MCF 10A (cell line): ENCODE measurements around the gene MDN1. TPM values are rescaled to one million over a fixed set of nuclear protein-coding genes. Genes with fewer than 3 reads are reported as not detected.
A peak's percentile ranks its signal among the peaks of the same experiment; 100 is the strongest.

Experiments used
- Bru-seq: library from RNA; stranded (reverse); fragments of 400-500 nt; gene quantifications from one replicate; lab custom pipeline; 2021; lab: Mats Ljungman, UMichigan
- BruChase-seq, 2 experiments: library from RNA; stranded (reverse); fragments of 400-500 nt; gene quantifications; one replicate each; lab custom pipeline; 2021; lab: Mats Ljungman, UMichigan
- BruUV-seq: library from RNA; stranded (reverse); fragments of 400-500 nt; replicated peaks from 2 replicates; lab custom pipeline; 2021; lab: Mats Ljungman, UMichigan
- CTCF ChIA-PET: fragments of 300-600 bp; sonication (Branson Sonifier 250); formaldehyde crosslinking; extraction: SDS; loops from one replicate; lab custom pipeline; 2021; ENCODE audit warnings: antibody characterized with exemption, inconsistent platforms; lab: Yijun Ruan, JAX
- POLR2A ChIA-PET: fragments of 300-600, 350-650 bp; sonication (Branson Sonifier 250); formaldehyde crosslinking; extraction: SDS; loops from one replicate; lab custom pipeline; 2020; ENCODE audit warnings: antibody characterized with exemption, inconsistent platforms; lab: Yijun Ruan, JAX
- DNase-seq: peaks from one replicate; pipeline ENCODE4 v3.0.0-alpha.2; 2018; ENCODE audit not compliant: unreplicated experiment
- H3K27ac Mint-ChIP-seq: one replicate; pipeline ENCODE4 v1.8.0; 2022; ENCODE audit warnings: mild to moderate bottlenecking, low read depth, mixed read lengths; ENCODE audit not compliant: unreplicated experiment
- H3K27me3 Mint-ChIP-seq: one replicate; pipeline ENCODE4 v1.8.0; 2022; ENCODE audit warnings: mixed read lengths; ENCODE audit not compliant: insufficient read depth, unreplicated experiment
- H3K36me3 Mint-ChIP-seq: one replicate; pipeline ENCODE4 v1.8.0; 2022; ENCODE audit warnings: mild to moderate bottlenecking, moderate library complexity, mixed read lengths; ENCODE audit not compliant: insufficient read depth, unreplicated experiment
- H3K4me1 Mint-ChIP-seq: one replicate; pipeline ENCODE4 v1.8.0; 2022; ENCODE audit warnings: mixed read lengths; ENCODE audit not compliant: insufficient read depth, unreplicated experiment
- H3K4me3 Mint-ChIP-seq: one replicate; pipeline ENCODE4 v1.8.0; 2022; ENCODE audit warnings: mild to moderate bottlenecking, moderate library complexity, mixed read lengths; ENCODE audit not compliant: unreplicated experiment
- H3K9me3 Mint-ChIP-seq: one replicate; pipeline ENCODE4 v1.8.0; 2022; ENCODE audit warnings: mixed read lengths; ENCODE audit not compliant: unreplicated experiment
- intact Hi-C: fragments of 100-400 bp; cut with micrococcal nuclease; formaldehyde crosslinking; loops from 2 replicates; pipeline ENCODE4 v1.14.1; 2022
- long read RNA-seq: library from polyadenylated mRNA; stranded (forward); transcript quantifications from one replicate; pipeline ENCODE4 v2.0.0, GENCODE V29; 2022
- total RNA-seq: library from RNA; stranded (reverse); gene quantifications from 2 replicates; pipeline ENCODE4 v1.2.3, GENCODE V29; 2022
- TF ChIP-seq, protein P1 (sequence below): fragments of 200-600 bp; IDR thresholded peaks from one replicate; pipeline ENCODE4 v1.8.0; 2022; ENCODE audit warnings: antibody characterized with exemption, mild to moderate bottlenecking; ENCODE audit not compliant: unreplicated experiment

The MDN1 gene, protein sequence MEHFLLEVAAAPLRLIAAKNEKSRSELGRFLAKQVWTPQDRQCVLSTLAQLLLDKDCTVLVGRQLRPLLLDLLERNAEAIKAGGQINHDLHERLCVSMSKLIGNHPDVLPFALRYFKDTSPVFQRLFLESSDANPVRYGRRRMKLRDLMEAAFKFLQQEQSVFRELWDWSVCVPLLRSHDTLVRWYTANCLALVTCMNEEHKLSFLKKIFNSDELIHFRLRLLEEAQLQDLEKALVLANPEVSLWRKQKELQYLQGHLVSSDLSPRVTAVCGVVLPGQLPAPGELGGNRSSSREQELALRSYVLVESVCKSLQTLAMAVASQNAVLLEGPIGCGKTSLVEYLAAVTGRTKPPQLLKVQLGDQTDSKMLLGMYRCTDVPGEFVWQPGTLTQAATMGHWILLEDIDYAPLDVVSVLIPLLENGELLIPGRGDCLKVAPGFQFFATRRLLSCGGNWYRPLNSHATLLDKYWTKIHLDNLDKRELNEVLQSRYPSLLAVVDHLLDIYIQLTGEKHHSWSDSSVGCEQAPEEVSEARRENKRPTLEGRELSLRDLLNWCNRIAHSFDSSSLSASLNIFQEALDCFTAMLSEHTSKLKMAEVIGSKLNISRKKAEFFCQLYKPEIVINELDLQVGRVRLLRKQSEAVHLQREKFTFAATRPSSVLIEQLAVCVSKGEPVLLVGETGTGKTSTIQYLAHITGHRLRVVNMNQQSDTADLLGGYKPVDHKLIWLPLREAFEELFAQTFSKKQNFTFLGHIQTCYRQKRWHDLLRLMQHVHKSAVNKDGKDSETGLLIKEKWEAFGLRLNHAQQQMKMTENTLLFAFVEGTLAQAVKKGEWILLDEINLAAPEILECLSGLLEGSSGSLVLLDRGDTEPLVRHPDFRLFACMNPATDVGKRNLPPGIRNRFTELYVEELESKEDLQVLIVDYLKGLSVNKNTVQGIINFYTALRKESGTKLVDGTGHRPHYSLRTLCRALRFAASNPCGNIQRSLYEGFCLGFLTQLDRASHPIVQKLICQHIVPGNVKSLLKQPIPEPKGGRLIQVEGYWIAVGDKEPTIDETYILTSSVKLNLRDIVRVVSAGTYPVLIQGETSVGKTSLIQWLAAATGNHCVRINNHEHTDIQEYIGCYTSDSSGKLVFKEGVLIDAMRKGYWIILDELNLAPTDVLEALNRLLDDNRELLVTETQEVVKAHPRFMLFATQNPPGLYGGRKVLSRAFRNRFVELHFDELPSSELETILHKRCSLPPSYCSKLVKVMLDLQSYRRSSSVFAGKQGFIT (N-terminal part only)
- total RNA-seq (31.1 and 39.2 TPM in 2 replicates), Bru-seq, nascent RNA (percentile 80 among the genes with signal in this experiment), BruChase-seq, experiment 1, labeled RNA remaining after a 6-hour chase (percentile 80 among the genes with signal in this experiment), BruChase-seq, experiment 2, labeled RNA remaining after a 2-hour chase (percentile 76 among the genes with signal in this experiment)
- long read RNA-seq, partial matches to known transcripts, result 8 of 17 reads
- long read RNA-seq, other reads (novel, unspliced or antisense), result 9 of 17 reads

DNA sequence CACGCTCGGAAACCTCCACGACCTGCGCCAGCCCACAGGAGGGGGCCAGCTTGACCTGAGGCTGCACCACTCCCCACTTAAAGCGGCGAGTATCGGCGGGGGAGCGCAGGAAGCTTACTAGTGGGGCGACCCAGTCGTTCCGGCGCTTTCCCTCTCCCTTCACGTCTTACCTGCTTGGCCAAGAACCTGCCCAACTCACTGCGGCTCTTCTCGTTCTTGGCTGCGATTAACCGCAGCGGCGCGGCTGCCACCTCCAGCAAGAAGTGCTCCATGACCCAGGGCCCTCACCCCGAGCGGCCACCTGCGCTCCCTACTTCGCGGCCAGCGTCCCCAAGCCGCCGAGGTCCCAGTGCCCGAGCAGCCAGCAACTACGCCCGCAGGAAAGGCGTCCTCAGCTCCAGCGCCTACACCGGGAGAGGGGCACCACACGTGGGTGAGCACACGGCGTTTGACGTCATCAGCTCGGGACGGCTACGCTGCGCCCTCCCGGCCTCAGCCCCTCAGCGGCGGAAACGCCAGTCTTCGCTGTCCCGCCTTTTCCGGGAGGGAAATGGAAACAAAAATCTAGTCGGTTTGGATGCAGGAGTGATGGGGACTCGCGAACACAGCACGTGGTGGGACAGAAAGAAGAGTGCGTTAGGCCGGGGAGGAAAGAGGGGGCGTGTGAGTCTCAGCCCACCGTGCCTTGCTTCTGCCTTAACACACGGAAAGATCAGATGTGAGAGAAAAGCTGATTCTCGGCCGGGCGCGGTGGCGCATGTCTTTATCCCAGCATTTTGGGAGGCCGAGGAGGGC, at the start of gene MDN1:
Gene MDN1 (minus strand): TSS at position 459 of the 795 bp plus-strand sequence. CDS start 187 bp downstream, at position 272.
- POLR2A ChIA-PET, result interaction anchor here (0.6 to 3.8 kb wide), 14 partner anchors 10 to 856 kb away, joined by 3 to 131 read pairs (median 3); partner anchors contain the start of genes CASP8AP2, LYRM2 and RNGTT
- no peaks in the 10 kb centered on the region for H3K9me3 Mint-ChIP-seq
- H3K27me3 Mint-ChIP-seq, result no peaks in the 10 kb centered on the region
- DNase-seq, result peak; percentile 93
- CTCF ChIA-PET, result interaction anchor here (0.7 to 2.6 kb wide), 3 partner anchors 10 to 784 kb away, joined by 3 to 12 read pairs (median 3); partner anchors contain the start of gene CASP8AP2
- TF ChIP-seq, protein P1, sequence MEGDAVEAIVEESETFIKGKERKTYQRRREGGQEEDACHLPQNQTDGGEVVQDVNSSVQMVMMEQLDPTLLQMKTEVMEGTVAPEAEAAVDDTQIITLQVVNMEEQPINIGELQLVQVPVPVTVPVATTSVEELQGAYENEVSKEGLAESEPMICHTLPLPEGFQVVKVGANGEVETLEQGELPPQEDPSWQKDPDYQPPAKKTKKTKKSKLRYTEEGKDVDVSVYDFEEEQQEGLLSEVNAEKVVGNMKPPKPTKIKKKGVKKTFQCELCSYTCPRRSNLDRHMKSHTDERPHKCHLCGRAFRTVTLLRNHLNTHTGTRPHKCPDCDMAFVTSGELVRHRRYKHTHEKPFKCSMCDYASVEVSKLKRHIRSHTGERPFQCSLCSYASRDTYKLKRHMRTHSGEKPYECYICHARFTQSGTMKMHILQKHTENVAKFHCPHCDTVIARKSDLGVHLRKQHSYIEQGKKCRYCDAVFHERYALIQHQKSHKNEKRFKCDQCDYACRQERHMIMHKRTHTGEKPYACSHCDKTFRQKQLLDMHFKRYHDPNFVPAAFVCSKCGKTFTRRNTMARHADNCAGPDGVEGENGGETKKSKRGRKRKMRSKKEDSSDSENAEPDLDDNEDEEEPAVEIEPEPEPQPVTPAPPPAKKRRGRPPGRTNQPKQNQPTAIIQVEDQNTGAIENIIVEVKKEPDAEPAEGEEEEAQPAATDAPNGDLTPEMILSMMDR, result no peak
- peak within 1 kb of the TSS; percentile 86 for H3K4me3 Mint-ChIP-seq
- intact Hi-C loops, result loop anchor here (1.0 kb wide), 1 partner anchor 102 kb away; no protein-coding TSS in a partner anchor
- TSS peak; percentile 51 for BruUV-seq
- H3K36me3 Mint-ChIP-seq, result no peaks in the 10 kb centered on the region
- peak within 1 kb of the TSS; percentile 77 for H3K27ac Mint-ChIP-seq
- H3K4me1 Mint-ChIP-seq, result peaks cover 11% of the 10 kb centered on the region

DNA sequence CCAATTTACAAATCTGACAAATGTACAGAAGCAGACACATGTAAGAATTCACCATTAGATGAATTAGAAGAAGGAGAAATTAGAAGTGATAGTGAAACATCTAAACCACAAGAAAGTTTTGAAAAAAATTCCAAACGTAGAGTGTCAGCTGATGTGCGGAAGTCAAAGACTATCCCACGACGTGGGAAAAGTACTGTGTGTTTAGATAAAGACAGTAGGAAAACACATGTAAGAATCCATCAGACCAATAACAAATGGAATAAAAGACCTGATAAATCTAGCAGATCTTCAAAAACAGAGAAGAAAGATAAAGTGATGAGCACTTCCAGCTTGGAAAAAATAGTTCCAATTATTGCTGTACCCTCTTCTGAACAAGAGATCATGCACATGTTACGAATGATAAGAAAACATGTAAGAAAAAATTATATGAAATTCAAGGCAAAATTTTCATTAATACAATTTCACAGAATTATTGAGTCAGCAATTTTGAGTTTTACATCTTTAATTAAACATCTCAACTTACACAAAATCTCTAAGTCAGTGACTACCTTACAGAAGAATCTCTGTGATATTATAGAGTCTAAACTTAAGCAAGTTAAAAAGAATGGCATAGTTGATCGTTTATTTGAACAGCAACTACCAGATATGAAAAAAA, 46.6 kb upstream of the MDN1 start:
- no TSS peak for BruUV-seq
- TF ChIP-seq, protein P1, result no peak

DNA sequence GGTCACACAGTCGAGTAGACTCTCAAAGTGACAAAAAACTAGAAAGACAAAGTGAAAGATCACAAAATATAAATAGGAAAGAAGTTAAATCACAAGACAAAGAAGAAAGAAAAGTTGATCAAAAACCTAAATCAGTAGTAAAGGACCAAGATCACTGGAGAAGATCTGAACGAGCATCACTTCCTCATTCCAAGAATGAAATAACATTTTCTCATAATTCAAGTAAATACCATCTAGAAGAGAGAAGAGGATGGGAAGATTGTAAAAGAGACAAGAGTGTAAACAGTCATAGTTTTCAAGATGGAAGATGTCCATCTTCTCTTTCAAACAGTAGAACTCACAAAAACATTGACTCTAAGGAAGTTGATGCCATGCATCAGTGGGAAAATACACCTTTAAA, 43.1 kb upstream of the MDN1 start:
- DNase-seq, result no peak
- Mint-ChIP-seq H3K27me3 (no peaks in the 10 kb centered on the region), H3K9me3 (no peaks in the 10 kb centered on the region), H3K27ac (no peak overlapping the region), H3K4me3 (no peak overlapping the region), H3K36me3 (peaks cover 90% of the 10 kb centered on the region), H3K4me1 (no peaks in the 10 kb centered on the region)
- TF ChIP-seq, protein P1, result no peak
- BruUV-seq, result TSS peak; percentile 28
- CTCF ChIA-PET, result interaction anchor here (0.8 kb wide), 1 partner anchor 22 kb away, joined by 3 read pairs; no protein-coding TSS in a partner anchor
- POLR2A ChIA-PET, result no interaction called here
- intact Hi-C loops, result no loop called here

More for the DNA sequence above, 46.6 kb upstream of the MDN1 start:
- H3K4me1 Mint-ChIP-seq, result no peaks in the 10 kb centered on the region
- no peaks in the 10 kb centered on the region for H3K27me3 Mint-ChIP-seq
- H3K36me3 Mint-ChIP-seq, result peaks cover 81% of the 10 kb centered on the region
- CTCF ChIA-PET, result interaction anchor here (0.7 kb wide), 1 partner anchor 23 kb away, joined by 3 read pairs; no protein-coding TSS in a partner anchor
- H3K4me3 Mint-ChIP-seq, result no peak overlapping the region
- no peak for DNase-seq
- no peaks in the 10 kb centered on the region for H3K9me3 Mint-ChIP-seq
- no peak overlapping the region for H3K27ac Mint-ChIP-seq
- POLR2A ChIA-PET, result no interaction called here
- intact Hi-C loops, result no loop called here
